NCI-H146 (cell line): Measurements from ENCODE around the gene LTBP4.
"Not testable (repeated sequence)": the region's sequence is repeated elsewhere in the genome, so short reads cannot be mapped to it uniquely, and the experiment has no call there.

Experiments
- DNase-seq: peaks from one replicate; lab custom pipeline; 2025; lab: John Stamatoyannopoulos, UW

LTBP4 gene

GRCh38 chr19:40630571-40631160, 29.5 kb downstream of the LTBP4 start:
- DNase-seq = no peak

GRCh38 chr19:40632311-40633036, 31.3 kb downstream of the LTBP4 start:
- no peak for DNase-seq

DNA sequence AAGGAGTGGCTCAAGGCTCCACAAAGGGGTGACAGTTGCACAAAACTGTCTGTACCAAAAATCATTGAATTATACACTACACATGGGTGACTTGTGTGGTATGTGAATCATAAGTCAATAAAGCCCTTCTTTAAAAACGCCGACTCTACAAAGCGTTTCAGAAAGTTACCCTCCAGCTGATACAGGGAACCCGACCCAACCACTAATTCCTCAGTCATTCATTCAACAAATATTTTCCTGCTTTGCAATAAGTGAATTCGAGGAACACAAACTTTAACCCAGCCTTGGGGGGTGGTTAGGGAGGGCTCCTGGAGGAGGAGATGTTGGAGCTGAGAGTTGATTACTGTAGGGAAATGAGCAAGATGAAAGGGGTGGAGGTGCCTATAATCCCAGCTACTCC, 32.0 kb downstream of the LTBP4 start:
- no peak for DNase-seq

- DNase-seq = no peak
Measured at GRCh38 chr19:40638327-40638726, 37.2 kb downstream of the LTBP4 start.

GRCh38 chr19:40639638-40639982, 38.4 kb downstream of the LTBP4 start:
- no peak for DNase-seq

DNA sequence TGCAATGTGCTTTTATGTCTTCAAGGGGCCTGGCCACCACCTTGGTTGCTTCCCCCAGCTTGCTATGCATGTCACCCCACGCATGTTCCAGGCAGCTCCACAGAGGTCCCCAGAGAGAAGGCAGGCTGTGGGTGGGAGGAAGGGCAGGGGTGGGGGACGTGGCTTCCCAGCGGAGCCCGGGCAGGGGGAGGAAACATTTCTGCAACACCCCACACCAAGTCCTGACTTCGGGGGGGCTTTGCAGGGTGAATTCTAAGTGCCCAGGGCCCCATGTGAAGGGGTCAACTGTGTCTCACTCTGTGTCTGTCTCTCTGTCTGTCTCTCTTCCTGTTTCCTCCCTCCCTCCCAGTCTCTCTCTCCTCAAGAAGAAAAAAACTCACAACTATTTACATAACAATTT, 39.6 kb downstream of the LTBP4 start:
- no peak for DNase-seq

GRCh38 chr19:40641281-40641680, 40.1 kb downstream of the LTBP4 start:
- no peak for DNase-seq

DNA sequence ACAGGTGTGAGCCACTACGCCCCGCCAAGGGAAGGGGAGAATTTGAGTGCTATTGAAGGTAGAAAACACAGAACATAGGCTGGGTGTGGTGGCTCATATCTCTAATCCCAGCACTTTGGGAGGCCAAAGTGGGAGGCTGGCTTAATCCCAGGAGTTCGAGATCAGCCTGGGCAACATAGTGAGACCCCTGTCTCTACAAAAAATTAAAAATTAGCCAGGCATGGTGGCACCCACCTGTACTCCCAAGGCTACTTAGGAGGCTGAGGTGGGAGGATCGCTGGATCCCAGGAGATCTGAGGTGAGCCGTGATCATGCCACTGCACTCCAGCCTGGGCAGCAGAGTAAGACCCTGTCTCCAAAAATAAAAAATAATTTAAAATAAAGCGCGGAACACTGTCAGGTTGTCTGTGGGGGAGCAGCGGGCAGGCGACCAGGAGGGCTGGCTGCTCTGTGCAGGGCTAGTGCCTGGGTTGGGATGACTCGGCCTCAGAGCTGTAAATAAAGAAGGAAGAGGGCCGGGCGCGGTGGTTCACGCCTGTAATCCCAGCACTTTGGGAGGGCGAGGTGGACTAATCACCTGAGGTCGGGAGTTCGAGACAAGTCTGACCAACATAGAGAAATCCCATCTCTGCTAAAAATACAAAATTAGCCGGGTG, 41.0 kb downstream of the LTBP4 start:
- no peak for DNase-seq

DNA sequence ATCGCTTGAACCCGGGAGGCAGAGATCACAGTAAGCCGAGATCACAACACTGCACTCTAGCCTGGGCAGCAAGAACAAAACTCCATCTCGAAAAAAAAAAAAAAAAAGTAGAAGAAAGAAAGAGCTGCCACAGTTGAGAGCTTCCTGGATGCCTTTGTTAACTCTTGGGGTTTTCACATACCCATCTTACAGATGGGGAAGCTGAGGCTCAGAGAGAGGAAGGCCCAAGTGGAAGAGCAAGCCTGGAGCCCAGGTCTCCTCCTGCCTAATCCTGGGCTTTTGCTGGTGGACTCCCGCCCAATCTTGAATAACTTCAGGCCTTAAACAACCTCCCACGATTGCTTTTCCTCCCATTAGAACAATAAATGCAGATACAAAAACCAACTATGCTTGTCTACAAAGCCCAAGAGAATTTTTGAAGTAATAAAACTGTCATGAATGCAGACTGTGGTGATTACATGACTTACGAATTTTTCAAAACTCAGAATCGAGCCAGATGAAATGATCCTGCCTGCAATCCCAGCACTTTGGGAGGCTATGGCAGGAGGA, 41.7 kb downstream of the LTBP4 start:
- no peak for DNase-seq

- DNase-seq = no peak
Measured at GRCh38 chr19:40646743-40647254, 45.6 kb downstream of the LTBP4 start.

- DNase-seq = peak; percentile 10
Measured at GRCh38 chr19:40649903-40650675, 48.9 kb downstream of the LTBP4 start.

DNA sequence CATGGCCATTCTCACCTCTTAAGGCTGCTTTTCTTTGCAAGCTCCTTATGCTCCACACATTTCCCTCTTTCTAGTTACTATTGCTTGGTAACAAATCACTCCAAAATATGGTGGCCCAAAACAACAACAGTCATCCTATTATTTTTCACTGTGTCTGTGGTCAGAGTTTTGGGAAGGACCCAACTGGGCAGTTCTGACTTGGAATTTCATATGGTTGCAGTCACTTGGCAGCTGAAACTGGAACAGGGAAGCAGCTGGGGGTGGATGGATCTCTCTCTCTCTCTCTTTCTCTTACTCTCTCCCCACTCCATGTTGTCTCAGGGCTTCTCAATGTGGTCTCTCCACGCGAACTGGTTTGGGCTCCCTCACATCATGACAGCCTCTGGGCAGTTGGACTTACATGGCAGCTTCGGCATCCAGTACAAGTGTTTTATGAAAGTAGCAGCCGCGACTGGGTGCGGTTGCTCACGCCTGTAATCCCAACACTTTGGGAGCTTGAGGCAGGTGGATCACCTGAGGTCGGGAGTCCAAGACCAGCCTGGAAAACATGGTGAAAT, 49.7 kb downstream of the LTBP4 start:
- no peak for DNase-seq

DNA sequence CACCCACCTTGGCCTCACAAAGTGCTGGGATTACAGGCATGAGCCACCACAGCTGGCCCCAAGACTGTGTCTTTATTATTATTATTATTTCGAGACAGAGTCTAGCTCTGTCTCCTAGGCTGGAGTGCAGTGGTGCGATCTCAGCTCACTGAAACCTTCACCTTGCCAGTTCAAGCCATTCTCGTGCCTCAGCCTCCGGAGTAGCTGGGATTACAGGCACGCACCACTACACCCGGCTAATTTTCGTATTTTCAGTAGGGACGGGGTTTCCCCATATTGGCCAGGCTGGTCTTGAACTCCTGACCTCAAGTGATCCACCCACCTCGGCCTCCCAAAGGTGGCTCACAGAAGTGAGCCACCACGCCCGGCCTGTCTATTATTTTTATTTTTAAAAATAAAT, 51.1 kb downstream of the LTBP4 start:
- DNase-seq = not testable (repeated sequence)

- not testable (repeated sequence) for DNase-seq
Measured at GRCh38 chr19:40655684-40656083, 54.5 kb downstream of the LTBP4 start.

GRCh38 chr19:40658031-40658430, 56.9 kb downstream of the LTBP4 start:
- no peak for DNase-seq

DNA sequence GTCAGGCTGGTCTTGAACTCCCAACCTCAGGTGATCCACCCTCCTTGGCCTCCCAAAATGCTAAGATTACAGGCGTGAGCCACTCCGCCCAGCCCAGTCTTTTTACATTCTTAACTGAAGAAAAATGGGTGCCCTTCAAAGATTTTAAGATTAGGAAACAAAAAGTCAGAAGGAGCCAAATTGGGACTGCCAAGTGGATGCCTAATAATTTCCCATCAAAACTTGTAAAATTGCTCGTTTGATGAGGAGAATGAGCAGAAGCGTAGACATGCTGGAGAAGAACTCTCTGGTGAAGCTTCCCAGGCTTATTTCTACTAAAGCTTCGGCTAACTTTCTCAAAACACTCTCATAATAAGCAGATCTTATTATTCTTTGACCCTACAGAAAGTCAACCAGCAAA, 57.9 kb downstream of the LTBP4 start:
- DNase-seq = no peak

DNA sequence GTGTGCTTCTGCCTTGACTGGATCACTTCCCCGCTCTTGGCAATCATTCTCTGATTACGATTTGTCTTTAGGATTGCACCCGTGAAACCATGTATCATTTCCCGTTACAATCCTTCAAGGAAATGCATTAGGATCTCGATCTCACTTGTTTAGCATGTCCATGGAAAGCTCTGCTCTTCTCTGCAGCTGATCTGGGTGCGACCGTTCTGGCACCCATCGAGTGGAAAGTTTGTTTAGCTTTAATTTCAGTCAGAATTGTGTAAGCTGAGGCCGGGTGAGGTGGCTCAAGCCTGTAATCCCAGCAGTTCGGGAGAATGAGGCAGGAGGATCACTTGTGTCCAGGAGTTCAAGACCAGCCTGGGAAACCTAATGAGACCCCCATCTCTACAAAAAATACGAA, 58.4 kb downstream of the LTBP4 start:
- no peak for DNase-seq

DNA sequence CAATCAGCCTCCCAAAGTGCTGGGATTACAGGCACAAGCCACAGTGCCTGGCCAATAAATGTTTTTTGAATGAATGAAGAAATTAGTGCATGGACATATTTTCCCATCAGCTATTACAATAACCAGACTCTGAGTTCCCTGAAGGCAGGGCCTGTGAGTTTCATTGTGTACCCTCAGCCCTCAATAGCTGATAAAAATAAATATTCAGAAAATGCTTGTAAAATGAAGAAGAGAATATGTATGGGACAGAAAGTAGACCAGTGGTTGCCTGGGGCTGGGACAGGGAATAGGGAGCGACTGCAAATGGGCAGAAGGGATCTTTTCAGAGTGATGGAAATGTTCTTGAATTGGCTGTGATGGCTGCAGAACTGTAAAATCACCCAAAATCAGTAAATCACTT, 60.4 kb downstream of the LTBP4 start:
- DNase-seq = no peak

DNA sequence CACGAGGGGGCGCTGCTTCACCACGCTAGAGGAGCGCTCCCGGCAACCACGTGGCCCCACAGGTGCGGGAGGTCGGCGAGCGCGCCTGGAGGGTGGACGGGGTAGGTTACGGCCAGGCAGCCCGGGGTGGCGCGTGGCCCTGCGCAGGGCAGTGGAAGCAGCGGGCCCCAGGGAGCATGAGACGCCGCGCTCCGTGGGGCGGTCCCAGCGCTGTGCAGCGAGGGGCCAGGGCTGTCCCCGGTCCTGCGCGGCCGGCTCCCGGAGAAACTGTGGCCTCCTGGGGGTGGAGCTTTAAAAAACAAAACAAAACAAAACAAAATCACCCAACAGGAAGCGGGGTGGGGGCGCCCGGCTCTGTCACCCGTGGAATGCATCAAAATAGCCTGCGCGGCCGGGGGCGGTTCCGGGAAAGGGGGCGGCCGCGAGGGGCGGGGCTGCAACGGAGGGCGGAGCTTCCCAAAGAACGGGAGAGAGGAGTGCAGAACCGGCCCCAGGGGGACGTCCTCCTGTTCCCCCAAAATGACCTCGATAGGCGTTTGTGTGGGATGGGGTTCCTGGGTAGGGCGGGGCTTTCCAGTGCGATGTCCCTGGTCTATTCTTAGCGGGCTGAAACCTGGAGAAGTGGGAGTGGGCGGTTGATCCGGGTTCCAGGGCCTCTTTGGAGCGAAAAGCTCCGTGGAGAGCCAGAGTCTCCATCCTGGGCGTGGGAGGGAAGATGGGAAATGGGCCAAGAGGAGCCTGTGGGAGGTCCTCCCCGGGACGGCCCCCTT, 61.9 kb downstream of the LTBP4 start:
- peak; percentile 88 for DNase-seq

DNA sequence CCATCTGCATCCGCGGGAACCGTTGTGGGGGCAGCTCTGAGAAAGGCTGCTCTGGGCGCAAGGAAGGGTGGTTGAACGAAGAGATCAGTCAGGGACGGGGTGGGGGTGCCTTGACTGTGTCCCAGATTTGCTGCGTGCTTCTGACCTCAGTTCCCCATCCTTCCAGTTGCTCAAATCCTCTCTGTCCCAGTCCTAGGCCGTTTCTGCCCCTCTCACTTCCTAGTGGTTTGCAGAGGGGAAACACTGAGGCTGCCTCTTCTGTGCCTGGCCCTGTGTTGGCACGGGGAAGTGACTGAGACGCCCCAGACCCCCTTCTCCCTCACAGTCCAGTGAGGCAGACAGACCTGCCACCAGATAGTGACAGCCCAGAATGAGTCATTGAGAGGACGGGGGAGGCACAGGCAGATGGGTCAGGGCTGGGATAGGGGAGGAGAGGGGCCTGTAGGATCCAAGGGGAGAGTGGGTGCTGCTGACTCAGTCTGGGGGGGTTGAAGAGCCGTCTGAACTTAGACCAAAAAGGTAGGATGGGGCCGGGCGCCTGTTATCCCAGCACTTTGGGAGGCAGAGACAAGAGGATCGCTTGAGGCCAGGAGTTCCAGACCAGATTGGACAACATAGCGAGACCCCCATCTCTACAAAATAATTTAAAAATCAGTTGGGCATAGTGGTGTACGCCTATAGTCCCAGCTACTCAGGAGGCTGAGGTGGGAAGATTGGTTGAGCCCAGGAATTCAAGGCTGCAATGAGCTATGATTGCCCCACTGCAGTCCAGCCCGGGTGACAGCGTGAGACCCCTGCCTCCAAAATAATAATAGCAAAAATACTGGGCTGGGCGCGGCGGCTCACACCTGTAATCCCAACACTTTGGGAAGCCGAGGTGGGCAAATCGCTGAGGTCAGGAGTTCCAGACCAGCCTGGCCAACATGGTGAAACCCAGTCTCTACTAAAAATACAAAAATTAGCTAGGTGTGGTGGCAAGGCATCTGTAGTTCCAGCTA, 62.8 kb downstream of the LTBP4 start:
- no peak for DNase-seq
